NCI-H2227 (cell line): ENCODE results near the gene MRPL10.

Source experiments
- DNase-seq: peaks from one replicate; lab custom pipeline; 2025; ENCODE audit not compliant: unreplicated experiment; lab: John Stamatoyannopoulos, UW

The MRPL10 gene

DNA sequence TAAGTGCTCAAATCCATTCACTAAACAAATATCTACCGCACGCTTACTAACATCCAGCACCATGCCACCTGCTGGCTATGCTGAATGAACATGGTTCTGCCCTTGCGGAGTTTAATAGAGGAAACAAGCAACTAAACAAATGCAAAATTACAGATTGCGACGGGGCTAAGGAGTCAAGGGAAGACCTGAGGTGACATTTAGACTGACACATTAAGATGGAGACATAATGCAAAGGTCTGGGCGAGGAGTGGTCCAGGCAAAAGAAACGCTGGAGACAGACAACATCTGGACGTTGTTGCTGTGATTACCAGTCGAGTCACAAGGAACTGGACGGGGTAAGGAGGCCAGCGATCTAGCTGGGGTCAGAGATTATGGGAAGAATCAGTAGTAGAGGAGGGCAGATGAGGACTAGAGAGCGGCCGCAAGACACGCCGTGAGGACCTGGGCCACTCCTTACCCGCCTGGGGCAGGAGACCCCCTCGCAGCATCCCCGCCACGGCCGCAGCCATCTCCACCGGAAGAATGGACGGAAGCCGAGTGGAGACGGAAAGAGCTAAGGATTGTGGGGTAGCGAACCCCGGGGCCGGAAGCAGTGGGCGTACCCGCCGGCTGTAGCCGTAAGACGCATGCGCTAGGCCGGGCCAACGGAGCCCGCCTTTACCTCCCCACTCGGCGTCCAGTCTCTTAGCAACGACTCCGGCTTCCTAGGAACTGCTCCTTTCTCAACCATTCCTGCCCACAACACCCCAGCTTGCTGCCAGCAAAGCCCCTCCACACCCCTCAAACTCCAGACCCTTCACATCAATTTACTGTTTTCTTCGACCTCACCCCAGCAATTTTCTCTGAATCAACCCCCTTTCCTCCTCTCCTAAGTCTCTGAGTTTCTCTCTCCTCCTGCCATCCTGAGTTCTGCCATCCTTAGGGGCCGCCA is at the start of gene MRPL10, which contains the start of gene LRRC46:
Gene MRPL10, minus strand, starts transcription at position 539 of the 931 bp plus-strand sequence. Its CDS starts 30 bp downstream, at position 509.
Gene LRRC46, plus strand, starts transcription at position 668 of the 931 bp plus-strand sequence. CDS start 320 bp downstream, outside the sequence.
- peak; percentile 96 for DNase-seq

DNA sequence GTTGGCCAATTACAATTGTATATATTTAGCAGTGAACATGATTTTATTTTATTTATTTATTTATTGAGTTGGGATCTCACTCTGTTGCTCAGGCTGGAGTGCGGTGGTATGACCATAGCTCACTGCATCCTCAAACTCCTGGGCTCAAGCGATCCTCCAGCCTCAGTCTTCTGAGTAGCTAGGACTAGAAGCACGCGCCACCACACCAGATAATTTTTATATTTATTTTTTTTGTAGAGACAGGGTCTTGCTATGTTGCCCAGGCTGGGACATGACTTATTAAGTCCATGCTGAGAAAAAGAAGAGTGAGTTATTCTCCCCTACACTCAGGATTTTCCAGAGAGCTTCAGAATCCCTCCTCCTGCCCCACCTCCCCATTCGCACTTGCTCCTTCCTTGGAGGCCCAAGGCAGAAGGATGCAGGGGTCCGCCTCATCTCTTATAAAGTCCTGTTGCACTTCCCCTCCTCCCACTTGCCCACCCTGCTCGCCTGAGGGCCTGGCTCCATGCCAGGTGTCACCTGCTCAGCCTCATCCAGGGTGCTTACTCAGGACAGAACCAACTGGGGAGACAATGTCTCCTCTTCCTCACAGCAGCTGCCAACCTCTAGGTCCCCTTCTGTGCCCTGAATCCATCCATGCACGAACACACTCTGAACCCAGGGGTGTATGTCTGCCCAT is 48.6 kb upstream of the MRPL10 start:
- no peak for DNase-seq

DNA sequence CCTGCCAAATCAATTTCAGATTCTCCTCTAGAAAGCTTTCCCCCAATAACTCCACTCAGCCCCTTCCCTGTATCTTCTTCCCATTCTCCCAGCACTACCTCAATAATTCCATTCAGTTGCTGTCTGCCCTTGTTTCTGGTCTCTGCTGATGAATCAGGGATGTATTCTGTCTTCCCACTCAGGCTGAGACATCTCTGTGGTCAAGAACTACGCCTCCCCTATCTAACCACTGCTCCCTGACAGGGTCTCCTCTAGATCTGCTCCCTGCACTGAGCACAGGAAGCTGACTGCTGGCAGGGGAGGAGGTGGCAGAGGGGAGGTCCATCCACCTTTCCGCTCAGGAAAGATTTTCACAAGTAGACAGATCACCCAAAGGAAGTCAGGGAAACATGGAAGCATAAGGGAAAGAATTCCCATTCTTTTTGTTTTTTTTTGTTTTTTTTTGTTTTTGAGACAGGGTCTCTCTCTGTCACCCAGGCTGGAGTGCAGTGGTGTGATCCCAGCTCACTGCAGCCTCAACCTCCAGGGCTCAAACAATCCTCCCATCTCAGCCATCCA is 47.8 kb upstream of the MRPL10 start:
- DNase-seq: no peak

DNA sequence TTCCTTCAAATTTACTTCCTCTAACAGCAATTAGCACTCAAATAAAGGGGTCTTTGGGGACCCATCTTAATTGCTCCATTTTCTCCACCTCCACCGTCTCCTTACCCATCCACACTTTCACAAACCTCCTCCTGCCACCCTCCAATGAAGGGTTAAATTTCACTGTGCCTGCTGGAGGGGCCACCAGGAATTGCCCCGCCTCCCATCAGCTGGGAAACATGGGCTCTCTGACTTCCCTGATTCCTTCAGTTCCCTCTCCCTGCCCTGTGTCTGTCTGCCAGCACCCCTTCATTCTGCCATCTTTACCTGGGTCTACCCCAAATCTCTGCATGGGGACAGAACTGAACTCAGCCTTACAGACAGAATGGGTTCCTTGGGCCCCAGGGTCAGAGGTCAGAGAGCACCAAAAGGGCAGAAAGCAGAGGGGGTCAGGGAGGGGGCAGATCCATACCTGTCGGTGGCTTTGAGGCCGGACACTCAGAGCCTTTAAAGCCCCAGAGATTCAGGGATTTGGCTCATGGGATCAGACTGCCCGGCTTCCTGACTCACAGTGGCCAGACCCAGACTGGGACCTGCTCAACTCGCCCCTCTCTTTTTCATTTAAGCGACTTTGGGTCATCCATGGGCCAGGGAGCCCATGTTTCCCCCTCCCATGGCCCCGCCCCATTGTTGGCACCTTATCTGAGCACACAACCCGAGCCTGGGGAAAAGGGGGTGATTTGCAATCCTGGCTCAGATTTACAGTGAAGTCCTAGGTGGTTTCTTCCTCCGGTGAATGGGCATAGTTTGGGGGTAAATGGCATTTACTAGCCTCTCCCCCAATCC is 47.1 kb upstream of the MRPL10 start:
- DNase-seq: no peak

DNA sequence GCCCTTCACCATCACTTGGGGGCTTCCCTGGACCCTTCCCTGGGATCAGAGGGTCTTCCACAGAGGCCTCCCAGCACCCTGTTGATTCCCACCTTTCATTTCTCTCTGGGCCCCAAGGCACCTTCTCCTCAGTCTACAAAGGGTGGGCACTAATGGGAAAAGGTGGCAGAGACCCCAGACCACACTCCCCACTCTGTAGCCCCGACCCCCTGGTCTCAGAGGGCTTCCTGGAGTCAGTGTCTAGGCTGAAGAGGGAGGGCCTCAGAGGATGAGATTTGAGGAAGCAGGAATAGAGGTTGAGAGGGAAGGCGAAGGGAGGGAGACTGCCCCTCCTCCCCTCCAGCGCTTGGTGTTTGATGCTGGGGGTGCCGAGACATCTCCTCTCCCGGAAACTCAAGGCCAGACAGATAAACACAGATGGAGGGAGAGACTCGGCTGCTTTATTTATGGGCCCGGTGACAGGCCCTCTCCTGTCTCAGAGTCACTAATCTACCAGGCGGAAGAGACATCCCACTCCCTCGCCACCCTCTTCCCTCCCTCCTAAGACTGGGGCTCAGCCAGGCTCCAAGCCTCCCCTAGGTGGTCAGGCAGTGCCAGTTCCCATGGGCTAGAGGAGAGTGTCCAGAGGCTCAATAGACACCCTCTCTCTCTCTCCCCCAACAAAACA is 46.2 kb upstream of the MRPL10 start:
- no peak for DNase-seq

DNA sequence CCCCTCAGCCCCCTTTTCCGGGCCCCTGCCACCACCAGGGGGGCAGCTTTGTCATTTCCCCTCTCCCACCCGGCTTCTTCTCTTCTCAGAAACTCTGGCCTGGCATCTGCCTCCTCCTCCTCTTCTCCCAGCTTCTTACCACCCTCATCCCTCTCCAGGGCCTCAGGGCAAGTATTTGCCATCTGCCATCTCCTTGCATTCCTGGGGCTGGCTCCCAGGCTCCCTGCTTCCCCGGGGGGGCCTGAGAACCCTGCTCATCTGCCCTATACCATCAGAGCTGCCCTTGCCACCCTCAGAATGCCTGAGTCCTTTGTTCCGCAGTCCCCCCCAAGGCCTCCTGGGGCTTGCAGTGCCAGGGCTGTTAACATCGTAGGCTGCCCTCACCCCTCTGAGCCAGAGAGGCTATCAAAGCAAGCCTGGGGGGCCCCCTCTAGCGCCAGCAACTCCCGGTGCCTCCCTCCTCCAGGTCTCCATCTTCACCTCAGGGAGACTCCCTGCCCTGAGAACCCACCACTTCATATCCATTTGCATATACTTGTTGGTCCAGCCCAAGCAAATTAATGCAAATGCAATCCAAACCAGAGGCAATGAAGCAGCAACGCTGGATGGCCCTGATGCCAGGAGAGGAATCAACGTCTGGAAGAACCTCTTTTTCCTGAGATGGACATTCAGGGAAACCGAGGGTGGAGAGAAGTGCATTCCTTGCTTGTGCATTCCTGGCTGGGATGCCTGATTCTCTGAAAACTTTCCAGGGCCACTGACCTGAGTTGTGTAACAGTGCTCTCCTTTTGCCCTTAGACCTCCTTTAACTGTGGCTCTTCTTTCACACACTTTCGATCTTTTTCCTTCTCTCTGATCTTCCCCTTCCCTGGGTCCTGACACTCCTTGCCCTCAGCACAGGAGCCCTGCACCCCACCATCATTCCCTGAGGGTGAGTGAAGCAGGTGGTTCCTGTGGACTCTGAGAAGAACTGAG is 44.0 kb upstream of the MRPL10 start:
- no peak for DNase-seq

DNA sequence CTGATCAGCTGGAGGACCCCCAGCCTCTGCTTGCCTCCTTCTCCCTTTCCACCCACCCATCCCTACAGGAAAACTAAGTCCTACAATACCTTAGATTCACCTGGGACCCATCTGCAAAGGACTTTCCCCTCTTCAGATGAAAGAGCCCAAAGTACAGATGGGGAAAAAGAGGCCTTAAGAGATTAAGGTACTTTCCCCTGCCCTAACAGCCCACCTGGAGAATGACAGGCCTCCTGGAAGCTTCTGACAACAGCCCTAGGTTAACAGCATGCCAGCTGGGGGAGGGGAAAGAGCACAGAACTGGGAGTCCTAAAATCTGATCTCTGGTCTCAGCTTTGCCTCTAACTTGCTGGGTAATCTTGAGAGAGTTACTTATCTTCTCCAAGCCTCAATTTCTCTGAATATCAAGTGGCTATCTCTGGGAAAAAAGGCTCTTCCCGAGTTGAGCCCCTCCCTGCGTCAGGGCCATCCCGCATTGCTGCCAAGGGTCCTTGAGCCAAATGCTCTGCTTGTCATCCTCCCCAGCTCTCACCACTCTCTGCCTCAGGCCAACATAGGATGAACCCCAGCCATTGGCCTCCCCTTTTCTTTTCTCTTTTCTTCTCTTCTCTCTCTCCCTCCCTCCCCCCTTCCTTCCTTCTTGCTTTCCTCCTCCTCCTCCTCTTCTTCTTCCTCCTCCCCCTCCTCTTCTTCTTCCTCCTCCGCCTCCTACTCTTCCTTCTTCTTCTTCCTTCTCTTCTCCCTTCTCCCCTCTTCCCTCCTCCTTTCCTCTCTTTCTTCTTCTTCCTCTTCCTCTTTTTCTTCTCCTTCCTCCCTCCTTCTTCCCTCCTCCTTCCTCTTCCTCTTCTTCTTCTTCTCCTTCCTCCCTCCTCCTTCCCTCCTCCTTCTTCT is 42.1 kb upstream of the MRPL10 start:
- DNase-seq: no peak

DNA sequence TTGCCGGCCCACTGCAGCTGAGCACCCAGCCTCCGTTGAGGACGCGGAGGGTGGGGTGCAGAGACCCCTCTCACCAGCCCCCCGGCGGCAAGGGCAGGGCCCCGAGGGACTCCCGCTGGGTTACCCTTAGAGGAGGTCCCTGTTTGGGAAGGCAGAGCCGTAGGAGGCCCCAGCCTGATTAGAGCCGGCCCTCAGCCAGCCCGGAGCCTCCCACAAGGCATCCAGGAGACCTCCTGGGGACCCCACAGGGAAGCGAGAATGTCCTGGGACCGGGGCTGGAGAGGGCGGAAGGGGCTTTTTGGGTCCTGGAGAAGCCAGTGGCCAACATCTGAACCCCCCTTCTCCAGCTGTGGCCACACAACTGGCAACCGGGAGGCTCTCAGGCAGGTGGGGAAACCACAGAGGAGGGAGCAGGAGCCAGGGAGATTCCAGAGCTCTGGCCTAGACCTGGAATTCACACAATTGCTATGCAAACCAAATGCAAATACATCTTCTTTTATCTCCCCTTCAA is 41.4 kb upstream of the MRPL10 start:
- DNase-seq: no peak

DNA sequence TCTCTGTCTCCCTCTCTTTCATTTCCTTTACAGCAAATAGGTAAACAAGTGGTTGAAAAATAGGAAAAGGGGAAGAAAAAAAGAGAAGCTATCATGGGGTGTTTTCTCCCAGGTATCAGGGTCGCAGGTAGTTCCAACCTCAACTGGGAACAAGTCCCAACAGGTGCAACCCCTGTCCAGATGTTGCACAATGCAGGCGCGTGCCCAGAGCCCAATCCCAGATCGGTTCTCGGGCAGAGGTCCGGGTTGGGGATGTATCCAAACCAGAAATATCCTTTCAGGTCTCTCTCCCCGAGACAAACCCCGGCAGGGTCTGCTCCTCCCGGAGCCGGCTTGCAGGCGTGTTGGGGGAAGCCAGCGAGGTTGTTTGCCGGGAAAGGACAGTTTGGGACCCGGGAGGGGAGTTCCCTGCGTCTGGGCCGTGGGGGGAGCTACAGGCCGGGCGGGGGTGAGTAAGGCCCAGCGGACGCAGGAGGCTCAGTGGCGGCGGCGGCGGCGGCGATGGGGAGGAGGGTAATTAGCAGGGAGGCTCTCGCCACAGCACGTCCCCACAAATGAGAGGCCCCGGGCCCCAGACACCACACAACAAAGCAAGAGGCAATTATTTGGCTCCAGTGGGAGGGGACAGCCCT is 40.8 kb upstream of the MRPL10 start:
- peak; percentile 70 for DNase-seq

DNA sequence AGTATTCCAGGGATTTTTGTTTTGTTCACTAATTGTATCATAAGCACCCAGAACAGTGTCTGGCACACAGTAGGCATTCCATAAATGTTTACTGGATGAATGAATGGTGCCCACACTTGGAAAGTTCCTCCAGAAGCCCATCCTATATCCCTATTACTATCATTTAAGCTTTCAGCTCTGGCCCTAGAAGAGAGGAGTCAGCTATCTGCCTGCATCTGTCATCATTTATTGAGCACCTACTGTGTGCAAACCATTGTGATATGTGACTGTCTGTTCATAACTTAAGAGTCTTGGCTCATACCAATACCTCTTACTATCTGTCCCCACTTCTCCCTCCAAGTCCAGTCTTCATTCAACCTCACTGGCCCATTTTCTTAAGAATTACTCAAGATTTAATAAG is 39.7 kb upstream of the MRPL10 start:
- DNase-seq: no peak

DNA sequence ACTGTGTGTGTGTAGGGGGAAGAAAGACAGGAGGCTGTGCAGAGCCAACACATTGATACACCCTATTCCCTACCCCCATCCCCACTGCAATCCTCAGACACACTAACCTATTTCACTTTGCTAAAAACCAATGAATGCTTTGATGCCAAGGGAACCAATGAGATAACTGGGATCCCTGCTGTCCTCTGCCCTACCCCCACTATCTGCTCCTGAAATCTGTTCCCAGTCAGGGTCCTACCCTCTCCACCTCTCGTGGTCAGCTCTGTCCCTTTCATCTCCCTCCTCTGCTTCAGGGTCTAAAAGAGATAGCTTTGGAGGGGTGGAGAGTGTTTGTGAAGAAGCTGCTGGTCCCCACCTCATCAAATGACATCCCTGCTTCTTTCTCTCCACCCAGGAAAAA is 38.7 kb upstream of the MRPL10 start:
- no peak for DNase-seq

DNA sequence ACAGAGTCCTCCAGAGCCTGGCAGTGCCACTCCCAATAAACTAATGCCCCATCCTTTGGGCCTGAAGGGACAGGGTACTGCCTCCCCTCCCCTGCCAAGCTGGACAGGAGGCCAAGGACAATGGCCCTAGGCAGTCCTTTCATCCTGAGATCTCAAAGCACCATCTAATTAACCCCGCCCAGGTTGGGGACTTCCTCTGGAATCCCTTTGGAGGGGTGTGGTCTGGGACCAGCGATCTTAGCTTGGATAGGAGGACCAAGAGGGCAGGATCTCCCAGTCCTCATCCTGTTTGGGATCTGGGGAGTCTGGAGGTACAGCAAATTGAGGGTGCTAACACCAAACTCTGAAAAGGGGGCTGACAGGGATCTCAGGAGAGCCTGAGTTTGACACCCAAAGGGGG is 37.8 kb upstream of the MRPL10 start:
- no peak for DNase-seq

DNA sequence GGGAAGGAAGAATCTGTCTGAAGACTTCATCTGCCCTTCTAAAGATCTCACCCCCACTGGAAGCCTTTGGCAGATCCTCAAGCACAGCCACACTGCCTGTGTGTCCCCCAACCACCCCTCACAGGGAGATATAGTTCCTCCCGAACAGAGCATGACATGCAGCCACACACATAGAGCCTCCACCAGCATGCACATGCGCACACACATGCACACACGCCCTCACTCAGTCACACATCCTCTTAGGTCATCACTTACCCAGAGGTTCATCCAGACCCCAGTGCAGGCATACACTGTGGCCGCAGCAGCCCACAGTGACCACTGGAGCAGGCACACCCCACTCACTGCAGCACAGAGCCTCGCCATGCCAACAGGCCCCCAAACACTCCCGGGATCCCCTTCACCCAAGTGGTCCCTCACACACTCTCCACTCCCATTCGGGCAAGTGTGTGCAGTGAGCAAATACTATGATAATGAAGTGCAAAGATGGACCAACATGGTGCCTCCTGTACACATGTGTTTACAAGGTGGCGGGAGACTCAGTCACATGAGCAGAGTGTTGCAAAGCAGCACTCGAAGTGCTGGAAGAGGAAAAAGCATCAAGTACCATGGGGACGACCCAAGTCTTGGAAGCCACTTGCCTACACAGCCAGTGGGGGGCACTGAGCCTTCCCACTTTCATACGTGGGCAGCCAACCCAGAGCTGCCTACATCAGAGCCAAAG is 36.6 kb upstream of the MRPL10 start:
- DNase-seq: no peak

DNA sequence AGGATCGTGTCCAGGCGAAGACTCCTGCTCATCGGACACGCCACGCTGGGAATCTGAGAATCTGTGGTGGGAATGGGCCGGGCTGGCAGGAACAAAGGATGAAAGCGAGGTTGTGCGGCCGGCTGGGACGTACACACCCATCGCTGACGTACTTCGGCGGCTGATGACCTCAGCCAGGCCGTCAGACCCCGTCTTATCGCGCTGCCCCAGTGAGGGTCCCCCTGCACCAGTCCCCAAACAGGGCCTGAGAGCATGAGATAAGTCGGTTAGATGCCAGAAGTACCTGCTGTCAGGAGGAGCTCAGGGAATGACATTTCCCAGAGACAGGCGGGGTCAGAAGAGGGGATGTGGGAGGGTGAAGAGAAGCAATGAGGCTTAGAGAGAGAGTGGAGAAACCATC is 35.6 kb upstream of the MRPL10 start:
- DNase-seq: no peak

DNA sequence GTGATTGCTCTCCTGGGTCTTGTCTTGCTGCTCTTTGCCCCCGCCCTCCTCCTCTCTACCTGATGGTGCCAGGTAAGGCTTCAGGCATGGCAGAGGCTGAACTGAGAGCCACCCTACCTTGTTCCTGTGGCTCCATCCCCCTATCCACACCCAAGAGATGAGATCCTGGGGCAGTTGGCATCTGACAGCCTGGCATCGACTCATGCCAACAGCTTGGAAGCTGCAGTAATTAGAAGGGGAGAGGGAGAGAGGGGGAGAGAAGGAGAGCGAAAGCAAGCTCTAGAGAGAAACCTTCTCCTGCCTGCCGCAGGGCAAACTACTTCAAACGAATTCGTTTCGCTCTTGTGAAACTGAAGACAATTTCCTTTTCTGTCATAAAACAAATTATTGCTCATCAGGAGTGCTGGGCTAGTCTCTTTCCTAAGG is 33.5 kb upstream of the MRPL10 start:
- no peak for DNase-seq

DNA sequence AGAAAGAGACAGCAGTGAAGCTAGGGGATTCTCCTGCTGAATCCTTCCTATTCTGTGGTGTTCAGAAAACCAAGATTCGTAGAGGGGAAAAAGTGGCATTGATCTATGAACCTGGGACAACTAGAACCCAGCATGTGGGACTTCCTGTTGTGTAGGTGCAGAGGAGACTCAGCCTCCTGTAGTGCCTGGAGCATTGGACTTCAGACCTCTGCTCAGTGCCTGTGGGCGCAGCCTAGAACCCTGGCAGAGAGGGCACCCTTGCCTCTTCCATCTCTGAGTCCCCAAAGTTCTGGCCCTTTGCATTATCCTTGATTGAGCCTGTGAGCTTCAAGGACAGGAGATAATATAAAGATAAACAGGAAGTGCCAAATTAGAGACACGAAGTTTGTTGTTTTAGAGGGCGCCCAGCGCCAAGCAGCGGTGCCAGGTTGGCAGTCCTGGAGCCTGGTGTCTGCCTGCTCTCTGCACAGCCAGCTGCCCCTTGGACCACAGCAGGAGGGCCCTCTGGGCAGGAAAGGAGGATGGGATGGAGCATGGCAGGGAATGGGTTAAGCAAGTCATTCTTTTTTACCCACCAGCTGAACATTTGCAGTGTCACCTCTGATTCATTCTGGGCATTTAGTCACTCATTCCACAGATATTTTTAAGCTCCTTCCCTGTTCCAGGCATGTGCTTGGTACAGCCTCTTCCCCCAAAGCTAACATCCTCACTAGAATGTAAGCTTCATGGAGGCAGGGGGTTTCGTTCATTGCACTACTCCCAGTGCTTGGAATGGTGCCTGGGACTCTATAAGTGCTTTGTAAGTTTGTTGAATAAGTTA is 31.5 kb upstream of the MRPL10 start:
- DNase-seq: no peak
